OCI-LY7 (cell line): Measurements from ENCODE around the gene CAMK2B.

Experiments
- EZH2phosphoT487 ChIP-seq: fragments of 200-600 bp; sonication (generic); IDR thresholded peaks from 2 replicates; pipeline ENCODE4 v1.6.1; 2018; ENCODE audit warnings: low read depth, borderline replicate concordance, mild to moderate bottlenecking, mixed run types, antibody characterized with exemption, low read length, moderate library complexity, mixed read lengths
- TF ChIP-seq, protein P1 (sequence below): fragments of 200-600 bp; sonication (generic); conservative IDR thresholded peaks from 2 replicates; pipeline ENCODE4 v1.5.1; 2014; ENCODE audit warnings: mild to moderate bottlenecking, antibody characterized with exemption, low read length, moderate library complexity, mixed read lengths

DNA sequence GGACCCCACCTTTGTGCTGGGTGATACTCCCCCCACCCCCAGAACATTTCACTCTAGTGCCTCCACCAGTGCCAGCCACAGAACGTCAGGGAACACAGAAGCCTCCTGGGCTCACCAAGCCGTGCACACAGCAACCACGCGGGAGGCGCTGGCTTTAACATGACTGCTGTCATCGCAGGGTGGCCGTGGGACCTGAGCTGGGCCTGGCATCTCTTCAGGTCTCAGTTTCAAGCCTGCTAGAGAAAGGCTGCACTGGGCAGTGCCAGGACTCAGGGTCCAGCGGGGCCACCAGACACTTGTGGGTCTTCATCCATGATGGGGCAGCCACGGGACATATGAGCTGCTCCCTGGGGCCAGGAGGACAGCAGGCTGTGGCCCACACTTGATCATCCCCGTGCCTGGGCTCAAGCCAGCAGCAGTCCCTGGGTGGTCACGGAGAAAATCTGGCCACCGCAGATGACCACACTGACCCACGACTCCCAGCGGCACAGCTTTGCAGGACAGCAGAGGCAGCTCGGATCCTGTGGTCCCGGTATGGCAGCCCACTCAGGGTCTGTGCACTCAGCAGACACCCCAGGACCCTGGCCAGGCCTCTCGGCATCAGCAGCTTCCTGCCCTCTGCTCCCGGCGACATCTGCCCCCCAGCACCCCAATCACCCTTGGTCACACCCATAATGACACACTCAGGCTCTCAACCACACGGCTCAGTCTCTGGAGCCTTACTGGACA is 44.2 kb downstream of the CAMK2B start:
- TF ChIP-seq, protein P1, sequence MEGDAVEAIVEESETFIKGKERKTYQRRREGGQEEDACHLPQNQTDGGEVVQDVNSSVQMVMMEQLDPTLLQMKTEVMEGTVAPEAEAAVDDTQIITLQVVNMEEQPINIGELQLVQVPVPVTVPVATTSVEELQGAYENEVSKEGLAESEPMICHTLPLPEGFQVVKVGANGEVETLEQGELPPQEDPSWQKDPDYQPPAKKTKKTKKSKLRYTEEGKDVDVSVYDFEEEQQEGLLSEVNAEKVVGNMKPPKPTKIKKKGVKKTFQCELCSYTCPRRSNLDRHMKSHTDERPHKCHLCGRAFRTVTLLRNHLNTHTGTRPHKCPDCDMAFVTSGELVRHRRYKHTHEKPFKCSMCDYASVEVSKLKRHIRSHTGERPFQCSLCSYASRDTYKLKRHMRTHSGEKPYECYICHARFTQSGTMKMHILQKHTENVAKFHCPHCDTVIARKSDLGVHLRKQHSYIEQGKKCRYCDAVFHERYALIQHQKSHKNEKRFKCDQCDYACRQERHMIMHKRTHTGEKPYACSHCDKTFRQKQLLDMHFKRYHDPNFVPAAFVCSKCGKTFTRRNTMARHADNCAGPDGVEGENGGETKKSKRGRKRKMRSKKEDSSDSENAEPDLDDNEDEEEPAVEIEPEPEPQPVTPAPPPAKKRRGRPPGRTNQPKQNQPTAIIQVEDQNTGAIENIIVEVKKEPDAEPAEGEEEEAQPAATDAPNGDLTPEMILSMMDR: no peak
- TF ChIP-seq EZH2phosphoT487: no peak
